ENCODE measurements around the gene GPR101. TPM values are rescaled to one million over a fixed set of nuclear protein-coding genes. Genes with fewer than 3 reads are reported as not detected.

GPR101 gene
- total RNA-seq, 1 donor from 2014 or later, result not detected

GRCh38 chrX:137051978-137052642 is 18.3 kb upstream of the GPR101 start:
- peaks cover 4% of the 10 kb centered on the region for H3K4me1 ChIP-seq (ENCODE audit: insufficient read depth, low read length)
- peaks cover 2% of the 10 kb centered on the region for H3K36me3 Mint-ChIP-seq (ENCODE audit: low read depth, unreplicated experiment)
- peak; percentile 20 for FAIRE-seq
- TF ChIP-seq, protein P1, sequence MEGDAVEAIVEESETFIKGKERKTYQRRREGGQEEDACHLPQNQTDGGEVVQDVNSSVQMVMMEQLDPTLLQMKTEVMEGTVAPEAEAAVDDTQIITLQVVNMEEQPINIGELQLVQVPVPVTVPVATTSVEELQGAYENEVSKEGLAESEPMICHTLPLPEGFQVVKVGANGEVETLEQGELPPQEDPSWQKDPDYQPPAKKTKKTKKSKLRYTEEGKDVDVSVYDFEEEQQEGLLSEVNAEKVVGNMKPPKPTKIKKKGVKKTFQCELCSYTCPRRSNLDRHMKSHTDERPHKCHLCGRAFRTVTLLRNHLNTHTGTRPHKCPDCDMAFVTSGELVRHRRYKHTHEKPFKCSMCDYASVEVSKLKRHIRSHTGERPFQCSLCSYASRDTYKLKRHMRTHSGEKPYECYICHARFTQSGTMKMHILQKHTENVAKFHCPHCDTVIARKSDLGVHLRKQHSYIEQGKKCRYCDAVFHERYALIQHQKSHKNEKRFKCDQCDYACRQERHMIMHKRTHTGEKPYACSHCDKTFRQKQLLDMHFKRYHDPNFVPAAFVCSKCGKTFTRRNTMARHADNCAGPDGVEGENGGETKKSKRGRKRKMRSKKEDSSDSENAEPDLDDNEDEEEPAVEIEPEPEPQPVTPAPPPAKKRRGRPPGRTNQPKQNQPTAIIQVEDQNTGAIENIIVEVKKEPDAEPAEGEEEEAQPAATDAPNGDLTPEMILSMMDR (IDR thresholded peaks at IDR 0.05; ENCODE audit: insufficient read depth, low read depth, low read length), result peak; percentile 54
- TF ChIP-seq EZH2 (IDR thresholded peaks at IDR 0.05; ENCODE audit: insufficient read depth, low read length), result no peak
- no peaks in the 10 kb centered on the region for H3K9me3 ChIP-seq (ENCODE audit: insufficient read depth, low read depth, low read length)
- peak overlapping the region; percentile 84 for H3K4me3 Mint-ChIP-seq (ENCODE audit: unreplicated experiment)
- peak; percentile 4 for DNase-seq (ENCODE audit: low read depth)
- H3K27me3 ChIP-seq (ENCODE audit: insufficient read depth, low read length), result peaks cover 9% of the 10 kb centered on the region
- H4K20me1 ChIP-seq (ENCODE audit: insufficient read depth, low read length), result no peaks in the 10 kb centered on the region
- H3K27ac Mint-ChIP-seq (ENCODE audit: unreplicated experiment), result peak overlapping the region; percentile 75
- peak overlapping the region; percentile 87 for H3K4me2 ChIP-seq (ENCODE audit: low read length)
- no peaks in the 10 kb centered on the region for H3K4me1 Mint-ChIP-seq (ENCODE audit: low read depth, unreplicated experiment)
- H2AFZ ChIP-seq (ENCODE audit: low read depth, low read length), result peak overlapping the region; percentile 77
- H3K27me3 Mint-ChIP-seq (ENCODE audit: low read depth, unreplicated experiment), result peaks cover 39% of the 10 kb centered on the region
- H3K9ac ChIP-seq (ENCODE audit: low read length), result no peak overlapping the region
- H3K27ac ChIP-seq (ENCODE audit: low read depth, low read length), result no peak overlapping the region
- peak overlapping the region; percentile 51 for H3K4me3 ChIP-seq (ENCODE audit: insufficient read depth, low read depth, low read length)
- no peaks in the 10 kb centered on the region for H3K79me2 ChIP-seq (ENCODE audit: insufficient read depth, low read length)
- no peaks in the 10 kb centered on the region for H3K9me3 Mint-ChIP-seq (ENCODE audit: unreplicated experiment)
- no peaks in the 10 kb centered on the region for H3K36me3 ChIP-seq (ENCODE audit: insufficient read depth, low read length)

GRCh38 chrX:137044893-137045292 is 11.1 kb upstream of the GPR101 start:
- Histone ChIP-seq H3K4me3 (ENCODE audit: insufficient read depth, low read depth, low read length) (no peak overlapping the region), H4K20me1 (ENCODE audit: insufficient read depth, low read length) (no peaks in the 10 kb centered on the region), H3K36me3 (ENCODE audit: insufficient read depth, low read length) (no peaks in the 10 kb centered on the region), H3K4me2 (ENCODE audit: low read length) (no peak overlapping the region), H3K79me2 (ENCODE audit: insufficient read depth, low read length) (no peaks in the 10 kb centered on the region), H3K9me3 (ENCODE audit: insufficient read depth, low read depth, low read length) (no peaks in the 10 kb centered on the region), H3K9ac (ENCODE audit: low read length) (no peak overlapping the region), H3K27me3 (ENCODE audit: insufficient read depth, low read length) (no peaks in the 10 kb centered on the region), H3K4me1 (ENCODE audit: insufficient read depth, low read length) (no peaks in the 10 kb centered on the region), H3K27ac (ENCODE audit: low read depth, low read length) (no peak overlapping the region), H2AFZ (ENCODE audit: low read depth, low read length) (no peak overlapping the region)
- Mint-ChIP-seq H3K4me1 (ENCODE audit: low read depth, unreplicated experiment) (no peaks in the 10 kb centered on the region), H3K27me3 (ENCODE audit: low read depth, unreplicated experiment) (peaks cover 15% of the 10 kb centered on the region), H3K9me3 (ENCODE audit: unreplicated experiment) (no peaks in the 10 kb centered on the region), H3K4me3 (ENCODE audit: unreplicated experiment) (no peak overlapping the region), H3K27ac (ENCODE audit: unreplicated experiment) (no peak overlapping the region), H3K36me3 (ENCODE audit: low read depth, unreplicated experiment) (no peaks in the 10 kb centered on the region)
- TF ChIP-seq, protein P1 (IDR thresholded peaks at IDR 0.05; ENCODE audit: insufficient read depth, low read depth, low read length), result no peak
- no peak for TF ChIP-seq EZH2 (IDR thresholded peaks at IDR 0.05; ENCODE audit: insufficient read depth, low read length)
- FAIRE-seq, result no peak
- DNase-seq (ENCODE audit: low read depth), result no peak

GRCh38 chrX:137043736-137044135 is 9.9 kb upstream of the GPR101 start:
- Mint-ChIP-seq H3K27ac (ENCODE audit: unreplicated experiment) (no peak overlapping the region), H3K4me3 (ENCODE audit: unreplicated experiment) (no peak overlapping the region), H3K9me3 (ENCODE audit: unreplicated experiment) (no peaks in the 10 kb centered on the region), H3K27me3 (ENCODE audit: low read depth, unreplicated experiment) (peaks cover 11% of the 10 kb centered on the region), H3K4me1 (ENCODE audit: low read depth, unreplicated experiment) (no peaks in the 10 kb centered on the region), H3K36me3 (ENCODE audit: low read depth, unreplicated experiment) (no peaks in the 10 kb centered on the region)
- no peak for TF ChIP-seq EZH2 (IDR thresholded peaks at IDR 0.05; ENCODE audit: insufficient read depth, low read length)
- TF ChIP-seq, protein P1 (IDR thresholded peaks at IDR 0.05; ENCODE audit: insufficient read depth, low read depth, low read length), result no peak
- H3K4me2 ChIP-seq (ENCODE audit: low read length), result no peak overlapping the region
- no peaks in the 10 kb centered on the region for H3K36me3 ChIP-seq (ENCODE audit: insufficient read depth, low read length)
- no peak overlapping the region for H2AFZ ChIP-seq (ENCODE audit: low read depth, low read length)
- no peaks in the 10 kb centered on the region for H3K9me3 ChIP-seq (ENCODE audit: insufficient read depth, low read depth, low read length)
- H3K9ac ChIP-seq (ENCODE audit: low read length), result no peak overlapping the region
- no peaks in the 10 kb centered on the region for H3K79me2 ChIP-seq (ENCODE audit: insufficient read depth, low read length)
- no peaks in the 10 kb centered on the region for H3K27me3 ChIP-seq (ENCODE audit: insufficient read depth, low read length)
- H3K4me3 ChIP-seq (ENCODE audit: insufficient read depth, low read depth, low read length), result no peak overlapping the region
- no peaks in the 10 kb centered on the region for H4K20me1 ChIP-seq (ENCODE audit: insufficient read depth, low read length)
- DNase-seq (ENCODE audit: low read depth) (no peak), FAIRE-seq (no peak)
- H3K4me1 ChIP-seq (ENCODE audit: insufficient read depth, low read length), result no peaks in the 10 kb centered on the region
- no peak overlapping the region for H3K27ac ChIP-seq (ENCODE audit: low read depth, low read length)
